VCaP (cell line): Measurements from ENCODE around the gene BCAR3.

Experiments
- H3K27ac ChIP-seq: fragments of 450-650 bp; 2 replicates; pipeline ENCODE4 v1.5.1; 2017
- CTCF ChIP-seq: fragments of 450-650 bp; conservative IDR thresholded peaks from 2 replicates; pipeline ENCODE4 v1.5.1; 2017; ENCODE audit warnings: mild to moderate bottlenecking, moderate library complexity

BCAR3 gene

GRCh38 chr1:93578911-93579825 is 102.5 kb downstream of the BCAR3 start:
- TF ChIP-seq CTCF: no peak
- H3K27ac ChIP-seq: peak overlapping the region; percentile 99

DNA sequence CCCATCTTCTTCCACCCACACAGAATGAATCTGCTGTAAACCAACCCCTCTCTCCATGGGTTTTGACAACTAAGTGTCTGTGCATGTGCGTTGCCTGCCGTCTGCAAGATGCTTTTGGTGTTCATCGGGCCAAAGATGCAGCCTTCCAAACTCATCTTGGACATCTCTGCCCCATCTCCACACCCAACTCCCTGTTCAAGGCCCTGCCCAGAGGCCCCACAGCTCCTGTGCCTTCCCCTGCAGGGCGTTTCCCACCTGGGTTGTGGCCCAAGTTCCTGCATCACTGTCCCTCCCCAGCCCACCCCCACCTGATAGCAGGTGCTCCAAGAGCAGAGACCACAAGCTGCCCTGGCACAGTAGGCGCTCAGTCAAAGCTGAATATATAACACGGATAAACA is 103.2 kb downstream of the BCAR3 start:
- H3K27ac ChIP-seq: no peak overlapping the region
- TF ChIP-seq CTCF: no peak

DNA sequence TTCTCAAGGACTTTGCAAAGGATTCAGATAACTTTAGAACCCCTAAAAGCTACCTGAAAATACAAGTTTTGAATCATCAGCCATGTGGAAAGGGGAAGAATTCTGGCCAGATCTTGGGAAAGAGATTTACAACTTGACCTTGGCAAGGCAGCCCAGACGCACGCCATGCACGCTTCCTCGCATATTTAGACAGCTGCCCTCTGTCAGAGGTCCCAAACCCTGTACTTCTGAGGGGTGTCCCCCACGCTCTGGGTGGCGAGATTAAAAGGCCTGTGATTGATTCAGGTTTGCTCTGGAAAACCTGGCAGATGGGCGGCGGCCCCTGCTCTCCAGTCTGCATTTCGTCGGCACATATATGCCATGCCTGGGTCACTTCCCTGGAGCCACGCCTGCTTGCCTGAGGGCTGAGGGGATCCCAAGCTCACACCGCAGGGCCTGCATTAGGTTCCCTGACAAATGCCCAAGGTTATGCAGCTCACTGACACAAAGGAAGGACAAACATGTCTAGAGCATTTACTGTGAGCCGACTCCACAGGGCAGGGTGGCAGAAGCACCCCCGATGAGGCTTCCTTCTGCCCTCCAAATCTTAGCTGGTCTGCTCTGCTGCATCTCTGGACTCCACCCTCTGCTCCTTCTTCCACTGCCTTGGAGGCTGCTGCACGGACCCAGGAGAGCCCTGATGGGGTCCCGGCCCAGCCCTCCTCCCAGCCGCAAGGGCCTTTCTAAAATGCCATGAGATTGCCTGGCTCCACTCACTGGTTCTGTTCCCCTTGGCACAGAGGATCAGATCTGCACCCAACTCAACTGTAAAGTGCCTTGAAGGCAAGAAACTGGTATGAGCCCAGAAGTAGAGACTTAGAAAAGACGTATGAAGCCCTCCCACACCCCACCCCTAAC is 103.9 kb downstream of the BCAR3 start:
- H3K27ac ChIP-seq: no peak overlapping the region
- no peak for TF ChIP-seq CTCF

DNA sequence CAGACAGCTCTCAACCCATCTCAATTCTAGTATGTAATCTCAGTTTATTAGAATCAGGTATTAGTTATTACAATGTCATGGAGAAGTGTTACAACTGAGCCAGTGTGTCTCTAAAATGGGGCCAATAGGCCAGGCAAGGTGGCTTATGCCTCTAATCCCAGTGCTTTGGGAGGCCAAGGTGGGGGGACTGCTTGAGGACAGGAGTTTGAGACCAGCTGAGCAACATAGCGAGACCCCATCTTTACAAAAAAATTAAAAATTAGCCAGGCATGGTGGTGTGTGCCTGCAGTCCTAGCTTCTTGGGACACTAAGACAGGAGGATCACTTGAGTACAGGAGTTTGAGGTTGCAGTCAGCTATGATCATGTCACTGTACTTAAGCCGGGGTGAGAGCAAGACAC is 104.9 kb downstream of the BCAR3 start:
- no peak overlapping the region for H3K27ac ChIP-seq

DNA sequence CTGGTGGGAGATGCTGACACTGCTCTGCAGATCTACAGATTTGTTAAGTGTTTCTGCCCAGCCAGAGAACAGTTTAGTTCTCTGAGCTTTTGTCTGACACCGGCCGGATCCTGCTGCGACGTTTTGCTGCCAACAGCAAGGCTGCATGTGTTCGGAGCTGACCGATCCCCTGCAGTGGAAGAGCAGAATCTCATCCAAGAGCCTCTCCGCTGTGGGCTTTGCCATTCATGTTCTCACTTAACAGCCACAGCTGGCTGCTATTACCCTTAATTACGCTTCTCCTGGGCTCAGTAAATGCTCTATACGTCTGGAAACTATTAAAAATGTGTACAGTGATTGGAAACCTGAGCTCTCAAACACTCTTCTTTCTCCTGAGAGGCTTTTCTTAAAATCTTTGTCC is 105.3 kb downstream of the BCAR3 start:
- TF ChIP-seq CTCF: no peak
- no peak overlapping the region for H3K27ac ChIP-seq

More for the DNA sequence above, 104.9 kb downstream of the BCAR3 start:
- no peak for TF ChIP-seq CTCF

DNA sequence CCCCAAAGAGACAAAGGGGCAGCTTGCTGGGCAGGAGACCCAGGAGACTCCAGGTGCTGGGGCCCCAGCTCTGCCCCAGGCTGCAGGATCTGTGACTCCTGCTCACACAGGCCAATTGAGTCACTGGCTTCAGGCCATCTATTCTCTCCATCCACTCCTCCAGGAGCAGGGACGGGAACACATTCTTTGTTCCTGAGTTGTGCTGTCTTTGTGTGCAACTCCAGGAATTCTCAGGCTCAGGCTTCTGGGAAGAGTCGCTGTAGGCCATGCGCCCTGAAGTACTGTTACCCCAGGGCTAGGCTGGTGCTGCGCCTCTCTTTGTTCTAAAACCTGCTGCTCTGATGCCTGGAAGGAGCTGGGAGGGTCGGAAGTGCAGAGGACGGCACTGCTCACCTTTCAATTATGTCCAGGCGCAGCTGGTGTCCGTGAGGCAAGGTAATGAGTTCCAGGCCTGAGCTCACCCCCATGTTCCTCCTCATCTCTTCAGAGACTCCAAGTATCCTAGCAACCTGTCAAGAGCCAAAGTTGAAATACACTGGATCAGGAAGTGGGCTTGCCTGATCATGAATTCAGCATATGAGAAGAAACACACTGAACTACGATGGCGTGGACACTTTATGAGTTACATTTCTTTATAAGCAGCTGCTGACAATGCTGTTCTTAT is 105.9 kb downstream of the BCAR3 start:
- no peak overlapping the region for H3K27ac ChIP-seq
- TF ChIP-seq CTCF: no peak

DNA sequence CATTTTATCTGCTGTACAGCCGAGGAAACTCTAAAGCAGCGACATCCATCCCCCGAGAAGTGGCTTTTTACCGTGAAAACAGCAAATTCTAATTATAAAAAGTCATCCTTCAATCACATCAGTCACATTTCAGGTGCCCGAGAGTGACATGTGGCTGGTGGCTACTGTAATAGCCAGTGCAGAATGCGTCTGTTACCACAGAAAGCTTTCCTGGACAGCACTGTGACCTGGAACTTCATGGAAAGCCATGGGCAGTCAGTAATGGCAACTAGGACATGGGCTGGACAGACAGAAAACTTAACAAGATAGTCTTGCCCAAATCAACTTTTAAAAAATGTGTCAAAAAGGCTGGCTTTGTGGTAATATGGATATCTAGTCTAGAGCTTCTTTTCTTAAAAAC is 106.6 kb downstream of the BCAR3 start:
- peak overlapping the region; percentile 56; the same call in 1 of the 2 replicates for H3K27ac ChIP-seq
- no peak for TF ChIP-seq CTCF
